Hematopoietic multipotent progenitor cell (in vitro differentiated cells): ENCODE measurements around the gene CALHM6. TPM values are rescaled to one million over a fixed set of nuclear protein-coding genes. Genes with fewer than 3 reads are reported as not detected.

Experiments used
- DNase-seq, 3 donors: peaks; one replicate each; pipeline ENCODE4 v3.0.0-alpha.2; 2011 to 2015; ENCODE audit warnings: low read depth in 2 of 3, low spot score in 2 of 3
- total RNA-seq: library from RNA; depleted of rRNA; stranded (reverse); fragments of >200 nt; gene quantifications from one replicate; pipeline ENCODE4 v1.2.3, GENCODE V29; 2012

The CALHM6 gene
- total RNA-seq, 1 donor: 77.8 TPM

- DNase-seq: no peak
Measured at GRCh38 chr6:116444575-116444974, 16.6 kb upstream of the CALHM6 start.

DNA sequence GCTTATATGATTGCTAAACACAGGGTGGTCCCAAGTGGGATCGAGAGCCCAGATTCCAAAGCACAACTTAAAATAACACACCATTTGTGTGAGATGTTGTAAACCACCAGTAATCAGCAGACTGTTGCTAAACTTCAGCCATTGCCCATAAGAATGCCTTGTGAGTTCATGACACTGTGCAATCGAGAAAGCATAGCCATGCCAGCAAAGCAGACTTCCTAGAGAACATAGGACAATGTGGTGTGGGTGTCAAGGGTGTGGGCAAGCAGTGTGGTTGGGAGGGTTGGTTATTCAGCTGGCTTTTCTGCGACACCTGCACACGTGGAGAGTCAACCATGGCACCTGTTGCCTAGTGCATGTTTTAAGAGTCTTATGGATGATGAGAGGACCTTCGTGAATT is 16.1 kb upstream of the CALHM6 start:
- DNase-seq: no peak

DNA sequence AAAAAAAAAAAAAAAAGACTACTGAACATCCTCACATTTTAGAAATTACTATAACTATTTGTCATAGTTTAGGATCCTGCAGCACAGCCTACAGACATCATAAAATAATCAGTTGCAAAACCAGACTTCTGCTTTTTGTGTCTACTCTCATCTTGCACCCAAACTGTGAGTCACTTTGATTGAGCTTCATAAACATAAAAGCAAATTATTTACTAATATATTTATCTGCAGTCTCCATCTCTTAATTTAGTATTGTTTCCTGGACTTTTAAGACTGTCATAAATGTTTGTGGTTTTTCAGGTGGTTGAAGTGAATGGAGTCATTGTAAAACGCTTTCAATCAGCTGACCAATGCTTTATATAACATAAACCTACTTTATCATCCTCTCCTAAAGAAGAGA is 14.8 kb upstream of the CALHM6 start:
- peak in 2 of 3 donors; percentile 45 to 66 for DNase-seq

GRCh38 chr6:116447052-116447451 is 14.1 kb upstream of the CALHM6 start:
- DNase-seq: no peak

DNA sequence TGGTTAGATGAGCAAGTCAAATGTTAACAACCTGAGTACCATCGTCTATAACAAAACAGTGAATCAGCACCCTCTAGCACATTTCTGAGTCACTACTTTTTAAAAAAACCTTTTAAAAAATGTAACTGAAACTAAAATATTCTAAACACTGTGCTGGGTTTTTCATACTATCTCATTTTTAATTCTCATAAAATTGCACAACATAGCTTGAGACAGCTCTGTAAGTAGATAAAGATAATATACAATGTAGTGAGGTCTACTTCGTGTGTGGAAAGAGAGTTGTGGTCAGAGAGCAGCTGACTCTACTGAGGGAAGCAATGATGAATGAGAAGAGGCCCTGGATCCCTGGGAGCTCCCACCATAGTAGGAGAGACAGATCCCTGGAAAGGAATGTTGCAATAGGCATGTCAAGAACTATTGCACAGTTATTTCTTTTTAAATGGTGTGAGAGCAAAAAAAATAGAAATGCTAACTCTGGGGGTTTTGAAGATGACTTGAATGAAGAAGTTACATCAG is 13.6 kb upstream of the CALHM6 start:
- peak in 1 of 3 donors; percentile 60 for DNase-seq

- DNase-seq: no peak
Measured at GRCh38 chr6:116449565-116449964, 11.6 kb upstream of the CALHM6 start.

DNA sequence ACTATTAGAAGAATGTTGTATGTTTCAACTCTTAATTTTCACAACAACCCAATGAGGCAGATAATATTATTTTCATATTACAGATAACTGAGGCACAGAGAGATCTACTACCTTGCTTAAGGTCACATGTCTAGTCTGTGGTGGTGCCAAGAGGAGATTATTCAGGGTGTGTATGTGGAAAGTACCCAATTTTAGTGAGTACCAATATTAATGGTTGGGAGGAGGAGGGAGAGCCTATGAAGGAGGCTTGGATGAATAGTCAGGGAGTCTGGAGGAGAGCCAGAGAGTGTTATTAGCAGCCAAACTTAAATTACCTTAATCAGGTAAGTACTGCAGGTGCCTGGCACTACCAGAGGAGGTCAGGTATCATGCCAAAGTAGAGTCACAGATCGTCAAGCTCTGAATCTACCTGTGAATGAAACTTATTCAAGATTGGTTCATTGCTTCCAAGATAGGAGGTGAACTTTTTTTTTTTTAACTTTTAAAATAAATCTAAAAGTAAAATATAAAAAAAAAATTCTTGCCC is 10.9 kb upstream of the CALHM6 start:
- no peak for DNase-seq

DNA sequence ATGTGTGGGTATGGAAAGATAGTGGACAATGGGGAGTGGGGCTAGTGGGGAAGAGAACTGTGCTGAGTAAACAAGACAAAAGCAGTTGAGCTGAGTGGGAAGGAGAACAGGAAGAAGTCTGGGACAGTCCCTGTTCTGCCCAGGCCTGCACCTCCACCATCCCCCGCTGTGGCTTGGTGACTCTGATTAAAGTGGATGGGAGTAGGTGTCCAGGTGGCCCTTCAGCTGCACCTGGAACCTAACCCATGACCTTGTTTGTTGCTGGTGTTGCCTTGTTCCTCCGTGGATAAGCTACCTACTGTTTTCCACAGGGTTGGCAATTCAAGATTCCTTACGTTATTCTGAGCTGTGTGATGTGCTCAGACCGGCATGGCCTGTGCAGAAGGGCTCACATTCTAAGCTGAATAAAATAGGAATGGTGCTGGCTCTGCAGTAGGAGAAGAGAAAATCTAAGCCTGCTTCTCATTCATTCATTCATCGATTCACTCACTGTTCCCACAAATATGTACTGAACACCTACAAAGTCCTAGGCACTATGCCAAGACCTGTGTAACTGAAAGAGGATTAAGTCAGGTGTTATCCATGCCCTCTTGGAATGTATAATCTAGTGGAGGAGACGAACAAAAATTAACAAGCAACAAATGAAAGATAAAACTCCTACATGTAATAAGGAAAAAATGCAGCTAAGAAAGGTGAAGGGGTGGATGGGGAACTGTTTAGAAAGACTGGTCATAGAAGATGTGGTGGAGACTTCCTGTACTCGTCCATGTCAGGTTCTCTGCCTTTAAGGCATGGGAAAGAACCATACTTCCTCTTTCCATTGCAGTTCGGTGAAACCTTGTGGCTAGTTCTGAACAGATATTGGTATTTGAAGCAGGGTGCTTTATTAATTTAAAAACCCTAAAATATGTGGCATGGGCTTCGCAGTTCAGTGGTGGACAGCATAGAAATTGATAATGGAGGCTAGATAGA is 10.1 kb upstream of the CALHM6 start:
- DNase-seq: peak in 2 of 3 donors; percentile 67 to 87

GRCh38 chr6:116451916-116452315 is 9.3 kb upstream of the CALHM6 start:
- DNase-seq: no peak

DNA sequence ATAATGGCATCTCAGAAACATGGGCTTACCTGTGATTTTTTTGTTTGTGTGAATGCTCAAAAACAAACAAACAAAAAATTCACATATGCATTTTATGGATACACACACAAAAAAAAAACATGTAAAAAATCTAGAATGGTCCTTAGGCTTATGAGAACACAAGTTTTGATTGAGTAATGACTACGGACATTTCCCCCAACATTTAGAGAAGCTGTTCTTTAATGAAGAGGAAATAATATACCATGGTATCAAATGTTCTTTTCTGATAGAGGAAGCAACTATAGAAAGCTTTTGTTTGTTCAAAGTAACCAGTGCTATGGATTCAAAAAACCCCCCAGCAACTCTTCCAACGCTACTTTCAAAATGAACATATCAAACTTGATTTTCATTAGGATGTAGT is 8.6 kb upstream of the CALHM6 start:
- no peak for DNase-seq

DNA sequence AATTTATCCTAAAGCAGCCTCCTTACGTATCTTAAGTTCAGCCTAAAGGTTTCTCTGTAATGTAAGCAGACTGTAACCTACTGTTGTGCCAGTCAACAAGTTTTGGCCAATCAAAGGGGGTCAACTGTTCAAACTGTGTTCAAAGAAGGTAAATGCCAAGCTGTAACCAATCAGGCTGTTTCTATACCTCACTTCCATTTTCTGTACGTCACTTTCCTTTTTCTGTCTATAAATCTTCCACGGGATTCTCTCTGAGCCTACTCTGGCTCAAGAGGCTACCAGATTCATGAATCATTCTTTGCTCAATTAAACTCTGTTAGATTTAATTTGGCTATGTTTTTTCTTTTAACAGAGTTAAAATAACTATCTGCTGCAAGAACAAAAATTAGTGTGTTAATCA is 5.1 kb upstream of the CALHM6 start:
- no peak for DNase-seq

GRCh38 chr6:116456927-116457326 is 4.2 kb upstream of the CALHM6 start:
- no peak for DNase-seq

- DNase-seq: no peak
Measured at GRCh38 chr6:116458264-116458663, 2.9 kb upstream of the CALHM6 start.

DNA sequence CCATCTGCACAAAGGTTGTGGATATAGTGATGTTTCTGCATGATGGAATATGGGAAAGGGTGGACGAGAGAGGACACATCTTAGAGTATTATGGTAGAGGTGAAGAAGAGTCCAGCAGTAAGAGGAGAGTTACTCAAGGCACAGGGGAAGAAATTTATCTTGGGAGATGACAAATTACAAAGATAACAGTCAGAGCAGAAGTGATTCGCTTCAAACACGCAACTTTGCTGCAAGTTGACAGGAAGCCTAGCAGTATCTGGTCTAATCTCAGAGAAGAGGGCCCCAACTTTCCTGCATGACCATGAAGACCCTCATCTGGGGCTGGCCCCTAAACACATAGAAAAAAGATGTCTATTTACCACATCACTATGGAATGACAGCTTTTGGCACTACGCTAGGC is 1.2 kb upstream of the CALHM6 start:
- DNase-seq: no peak

GRCh38 chr6:116461932-116462885 is 1.0 kb downstream of the CALHM6 start:
- peak; percentile 41 to 78 (median 62) for DNase-seq

GRCh38 chr6:116463301-116463700 is 2.1 kb downstream of the CALHM6 start:
- DNase-seq: no peak

- DNase-seq: peak in 2 of 3 donors; percentile 68 to 89
Measured at GRCh38 chr6:116465246-116465645, 4.1 kb downstream of the CALHM6 start.

DNA sequence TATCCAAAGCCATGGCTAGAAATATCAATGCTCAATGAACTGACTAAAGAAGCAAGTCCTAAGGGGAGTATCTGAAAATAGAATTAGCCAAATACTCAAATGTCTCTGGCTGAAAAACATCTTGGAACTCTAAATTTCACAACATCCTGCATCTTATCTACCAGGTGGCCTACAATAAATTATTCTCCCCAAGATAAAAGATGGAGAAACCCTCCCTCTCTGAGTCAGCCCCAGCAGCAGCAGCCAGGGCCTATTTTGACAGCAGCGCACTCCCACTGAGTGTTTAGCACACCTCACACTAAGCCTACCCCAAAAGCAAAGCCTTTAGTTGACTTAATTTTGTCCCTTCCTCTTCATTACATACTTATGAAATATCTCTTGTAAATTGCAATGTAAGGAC is 5.9 kb downstream of the CALHM6 start:
- DNase-seq: no peak

DNA sequence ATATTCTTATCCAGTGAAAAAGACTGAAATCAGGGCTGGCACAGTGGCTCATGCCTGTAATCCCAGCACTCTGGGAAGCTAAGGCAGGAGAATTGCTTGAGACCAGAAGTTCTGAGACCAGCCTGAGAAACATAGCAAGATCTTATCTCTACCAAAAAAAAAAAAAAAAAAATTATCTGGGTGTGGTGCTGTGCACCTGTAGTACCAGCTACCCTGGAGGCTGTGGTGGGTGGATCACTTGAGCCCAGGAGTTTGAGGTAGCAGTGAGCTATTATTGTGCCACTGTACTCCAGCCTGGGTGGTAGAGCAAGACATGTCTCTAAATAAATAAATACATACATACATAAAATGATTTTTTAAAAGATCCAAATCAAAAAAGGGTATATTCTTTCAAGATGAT is 6.3 kb downstream of the CALHM6 start:
- no peak for DNase-seq

DNA sequence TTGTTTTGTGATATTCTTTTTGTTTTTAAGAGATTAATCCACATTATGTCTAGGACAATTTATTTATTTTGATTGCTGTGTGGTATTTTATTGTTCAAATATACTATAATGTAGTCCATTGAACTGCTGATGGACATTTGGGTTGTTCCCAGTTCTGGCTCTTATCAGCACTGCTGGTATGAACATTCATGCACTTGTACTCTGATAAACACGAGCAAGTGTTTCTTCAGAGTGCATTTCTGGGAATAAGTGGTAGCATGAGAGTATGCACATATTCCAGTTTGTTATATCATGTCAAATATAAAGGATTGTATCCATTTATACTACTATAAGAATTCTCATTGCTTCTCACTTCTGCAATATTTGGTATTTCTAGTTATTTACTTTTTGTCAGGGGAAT is 7.1 kb downstream of the CALHM6 start:
- no peak for DNase-seq

DNA sequence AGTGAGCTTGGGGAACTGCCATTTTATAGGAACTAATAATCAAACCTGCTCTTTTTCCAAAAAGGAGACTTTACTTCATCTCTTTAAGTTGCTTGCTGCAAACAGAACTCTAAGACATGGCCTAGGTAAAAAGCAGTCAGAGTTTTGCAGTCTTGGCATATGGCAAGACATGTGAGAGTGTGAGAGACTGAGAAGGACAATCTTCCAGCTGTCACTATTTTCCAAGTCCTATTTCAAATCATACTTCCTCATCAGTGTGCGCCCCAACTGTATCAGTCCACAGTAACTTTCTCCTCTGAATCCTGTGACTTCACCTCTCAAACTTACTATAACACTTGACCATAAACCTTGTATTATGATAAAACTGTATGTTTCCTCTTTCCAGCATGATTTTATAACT is 10.4 kb downstream of the CALHM6 start:
- DNase-seq: no peak
